ENCODE data around the gene GCLC. TPM values are rescaled to one million over a fixed set of nuclear protein-coding genes. Genes with fewer than 3 reads are reported as not detected.

The GCLC gene
- total and polyA plus RNA-seq, 9 of the 15 experiments (the other 6 are each of a cell fraction or from before 2014, with no cell fraction given), result 3.9 to 20.0 (median 9.4) TPM

DNA sequence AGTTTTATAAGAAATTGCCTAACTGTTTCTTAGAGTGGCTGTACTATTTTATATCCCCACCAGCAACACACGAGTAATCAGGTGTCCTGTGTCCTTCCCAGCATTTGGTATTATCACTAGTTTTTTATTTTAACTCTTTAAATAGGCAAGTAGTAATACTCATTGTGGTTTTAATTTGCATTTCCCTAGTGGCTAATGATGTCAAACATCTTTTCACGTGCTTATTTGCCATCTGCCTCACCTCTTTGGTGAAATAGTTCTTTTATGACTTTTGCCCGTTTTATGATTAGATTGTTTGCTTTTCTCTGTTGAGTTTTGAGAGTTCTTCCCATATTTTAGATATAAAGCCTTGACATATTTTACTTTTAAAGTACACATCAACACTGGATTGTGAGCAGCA, 57.8 kb downstream of the GCLC start (continued):
- TF ChIP-seq ZNF274 (IDR thresholded peaks at IDR 0.05; ENCODE audit: borderline replicate concordance, low read depth, low read length) (no peak), EP400 (IDR thresholded peaks at IDR 0.05) (no peak), ZNF436 (CRISPR knock-in tag; IDR thresholded peaks at IDR 0.05) (no peak), ATF7 (IDR thresholded peaks at IDR 0.05) (no peak), PPARD (CRISPR knock-in tag; IDR thresholded peaks at IDR 0.05) (no peak)
- TF ChIP-seq, protein P1, sequence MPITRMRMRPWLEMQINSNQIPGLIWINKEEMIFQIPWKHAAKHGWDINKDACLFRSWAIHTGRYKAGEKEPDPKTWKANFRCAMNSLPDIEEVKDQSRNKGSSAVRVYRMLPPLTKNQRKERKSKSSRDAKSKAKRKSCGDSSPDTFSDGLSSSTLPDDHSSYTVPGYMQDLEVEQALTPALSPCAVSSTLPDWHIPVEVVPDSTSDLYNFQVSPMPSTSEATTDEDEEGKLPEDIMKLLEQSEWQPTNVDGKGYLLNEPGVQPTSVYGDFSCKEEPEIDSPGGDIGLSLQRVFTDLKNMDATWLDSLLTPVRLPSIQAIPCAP (CRISPR knock-in tag; IDR thresholded peaks at IDR 0.05; ENCODE audit: borderline replicate concordance), result no peak
- TF ChIP-seq, protein P2, sequence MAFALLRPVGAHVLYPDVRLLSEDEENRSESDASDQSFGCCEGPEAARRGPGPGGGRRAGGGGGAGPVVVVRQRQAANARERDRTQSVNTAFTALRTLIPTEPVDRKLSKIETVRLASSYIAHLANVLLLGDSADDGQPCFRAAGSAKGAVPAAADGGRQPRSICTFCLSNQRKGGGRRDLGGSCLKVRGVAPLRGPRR (CRISPR knock-in tag; IDR thresholded peaks at IDR 0.05), result no peak

DNA sequence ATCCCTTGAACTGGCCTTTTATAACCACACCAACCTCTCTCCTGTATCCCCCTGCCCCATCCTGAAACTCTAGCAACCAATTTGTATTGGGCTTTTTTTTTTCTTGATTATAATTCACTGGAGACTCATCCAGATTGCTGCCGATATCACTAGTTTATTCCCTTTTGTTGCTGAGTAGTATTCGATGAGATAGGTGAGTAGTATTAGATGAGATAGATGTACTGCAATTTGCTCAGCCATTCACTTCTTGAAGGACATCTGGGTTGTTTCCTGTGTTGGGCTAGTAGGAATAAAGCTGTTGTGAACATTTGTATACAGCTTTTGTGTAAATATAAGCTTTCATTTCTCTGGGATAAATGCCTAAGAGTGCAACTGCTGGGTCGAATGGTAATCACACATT, 58.2 kb downstream of the GCLC start:
- Histone ChIP-seq H3K27me3 (ENCODE audit: control insufficient read depth in 2 of 2, insufficient read depth in 2 of 2, low read length in 2 of 2) (no peaks in the 10 kb centered on the region; a peak in 1 of 5 replicates), H3K79me2 (ENCODE audit: control insufficient read depth, insufficient read depth, low read length) (no peaks in the 10 kb centered on the region), H3K4me3 (no peak overlapping the region), H3K4me1 (replicated peaks in 1 of 2; ENCODE audit: control insufficient read depth in 2 of 2, insufficient read depth in 2 of 2, low read length in 2 of 2) (peaks cover 0 to 15% of the 10 kb centered on the region in 2 experiments; a peak in 2 of 5 replicates), H3K4me2 (ENCODE audit: insufficient read depth, low read length) (no peak overlapping the region), H3K9me3 (replicated peaks; ENCODE audit: control insufficient read depth, insufficient read depth, low read depth, low read length) (no peaks in the 10 kb centered on the region), H3K36me3 (ENCODE audit: control insufficient read depth, insufficient read depth, low read length) (no peaks in the 10 kb centered on the region), H3K9ac (ENCODE audit: insufficient read depth in 1 of 2, low read depth in 2 of 2, low read length in 2 of 2) (no peak overlapping the region), H2AFZ (ENCODE audit: low read depth, low read length) (no peak overlapping the region), H3K9me1 (ENCODE audit: control insufficient read depth, insufficient read depth, low read length) (no peaks in the 10 kb centered on the region), H3K27ac (ENCODE audit: extremely low read depth, low read depth, low read length) (no peak overlapping the region), H4K20me1 (replicated peaks; ENCODE audit: control insufficient read depth, insufficient read depth, low read length) (no peaks in the 10 kb centered on the region)
- no TSS peak for BruUV-seq (replicated peaks)
- TF ChIP-seq NCOR1 (IDR thresholded peaks at IDR 0.05), result no peak
- TF ChIP-seq MEF2A (IDR thresholded peaks at IDR 0.05; ENCODE audit: control insufficient read depth, low read depth, low read length), result no peak
- TF ChIP-seq, protein P3, sequence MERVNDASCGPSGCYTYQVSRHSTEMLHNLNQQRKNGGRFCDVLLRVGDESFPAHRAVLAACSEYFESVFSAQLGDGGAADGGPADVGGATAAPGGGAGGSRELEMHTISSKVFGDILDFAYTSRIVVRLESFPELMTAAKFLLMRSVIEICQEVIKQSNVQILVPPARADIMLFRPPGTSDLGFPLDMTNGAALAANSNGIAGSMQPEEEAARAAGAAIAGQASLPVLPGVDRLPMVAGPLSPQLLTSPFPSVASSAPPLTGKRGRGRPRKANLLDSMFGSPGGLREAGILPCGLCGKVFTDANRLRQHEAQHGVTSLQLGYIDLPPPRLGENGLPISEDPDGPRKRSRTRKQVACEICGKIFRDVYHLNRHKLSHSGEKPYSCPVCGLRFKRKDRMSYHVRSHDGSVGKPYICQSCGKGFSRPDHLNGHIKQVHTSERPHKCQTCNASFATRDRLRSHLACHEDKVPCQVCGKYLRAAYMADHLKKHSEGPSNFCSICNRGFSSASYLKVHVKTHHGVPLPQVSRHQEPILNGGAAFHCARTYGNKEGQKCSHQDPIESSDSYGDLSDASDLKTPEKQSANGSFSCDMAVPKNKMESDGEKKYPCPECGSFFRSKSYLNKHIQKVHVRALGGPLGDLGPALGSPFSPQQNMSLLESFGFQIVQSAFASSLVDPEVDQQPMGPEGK (CRISPR knock-in tag; IDR thresholded peaks at IDR 0.05; ENCODE audit: borderline replicate concordance), result no peak
- in situ Hi-C loops (cut with MboI), result loop anchor here (25.0 kb wide), 1 partner anchor 1074 kb away; the partner anchor contains the start of gene EFHC1
- WGBS (ENCODE audit: insufficient coverage, low coverage, missing lambda C conversion rate), result 0% methylated on average over 3 of the region's 3 CpGs
- POLR2A ChIA-PET, result interaction anchor here (0.7 kb wide), 1 partner anchor 184 kb away, joined by 3 read pairs; no protein-coding TSS in a partner anchor
- ATAC-seq, result no peak
- FAIRE-seq, result no peak
- DNase-seq (ENCODE audit: extremely low read depth in 1 of 4, low spot score in 3 of 4), result no peak
- intact Hi-C loops (cut with micrococcal nuclease), result loop anchor here (10.0 kb wide), 1 partner anchor 1072 kb away; no protein-coding TSS in a partner anchor
- CTCF ChIA-PET (ENCODE audit: low intra/inter-chr PET ratio), result interaction anchor here (5.0 kb wide), 1 partner anchor 314 kb away, joined by 177 read pairs; no protein-coding TSS in a partner anchor

All from K562 (cell line).